Measurements from ENCODE around the gene CSF1. TPM values are rescaled to one million over a fixed set of nuclear protein-coding genes. Genes with fewer than 3 reads are reported as not detected.

Gene CSF1
- total and polyA plus RNA-seq, 2 donors (not counting 1 experiment from before 2014, with no cell fraction given) = 28.6 to 48.9 TPM

DNA sequence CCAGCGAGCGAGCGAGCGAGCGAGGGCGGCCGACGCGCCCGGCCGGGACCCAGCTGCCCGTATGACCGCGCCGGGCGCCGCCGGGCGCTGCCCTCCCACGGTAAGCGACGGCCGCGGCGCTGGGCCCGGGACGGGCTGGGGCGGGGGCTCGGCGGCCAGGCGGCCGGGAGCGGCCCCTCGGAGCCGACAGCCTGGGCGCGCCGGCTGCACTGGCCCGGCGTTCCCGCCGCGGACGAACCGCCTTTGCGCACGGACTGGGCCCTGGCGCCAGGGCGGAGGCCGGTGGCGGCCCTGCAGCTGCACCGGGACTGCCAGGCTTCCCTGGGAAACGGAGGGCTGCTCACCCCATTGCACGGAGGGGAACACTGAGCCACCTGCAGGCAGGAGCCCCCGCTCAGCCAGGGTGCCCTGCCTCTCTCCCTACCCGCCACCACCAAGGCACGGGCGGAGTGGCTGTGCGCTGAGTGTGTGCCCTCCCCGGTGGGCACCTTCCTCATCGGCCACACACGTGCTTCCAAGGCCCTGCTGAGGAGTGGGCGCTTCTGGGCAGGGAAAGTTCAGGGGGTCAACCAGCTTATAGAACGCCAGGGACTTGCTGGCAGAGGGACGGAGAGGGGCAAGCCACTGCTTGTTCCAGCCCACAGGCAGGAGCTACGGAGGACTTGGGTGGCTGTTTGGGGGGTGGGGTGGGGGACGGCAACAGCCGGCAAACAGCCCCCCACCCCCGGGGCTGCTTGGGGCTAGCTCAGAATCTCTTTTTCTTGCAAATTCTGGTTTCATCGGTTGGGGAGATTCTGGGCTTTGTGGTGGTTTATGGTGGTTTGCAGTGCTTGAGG is 532 bp downstream of the CSF1 start:
- Histone ChIP-seq H3K36me3 (ENCODE audit: control insufficient read depth, insufficient read depth, low read length) (peaks cover 6% of the 10 kb centered on the region), H3K4me2 (ENCODE audit: extremely low read depth, insufficient read depth, low read length) (peak overlapping the region; percentile 83), H2AFZ (ENCODE audit: low read length) (peak overlapping the region; percentile 10), H3K79me2 (ENCODE audit: control insufficient read depth, insufficient read depth, low read length) (peaks cover 48% of the 10 kb centered on the region), H3K9me3 (ENCODE audit: control insufficient read depth, insufficient read depth, low read depth, low read length) (no peaks in the 10 kb centered on the region), H3K4me1 (ENCODE audit: control insufficient read depth, extremely low read depth, insufficient read depth, low read length) (peaks cover 14% of the 10 kb centered on the region), H3K27me3 (ENCODE audit: control insufficient read depth, insufficient read depth, low read length) (peaks cover 2% of the 10 kb centered on the region), H3K27ac (ENCODE audit: insufficient read depth, low read length) (peak overlapping the region; percentile 62), H3K4me3 (replicated peaks in 1 of 4; ENCODE audit: control extremely low read depth in 1 of 4, insufficient read depth in 1 of 4, low read depth in 3 of 4, low read length in 4 of 4) (peak overlapping the region; percentile 66 to 95 (median 92)), H3K9ac (ENCODE audit: insufficient read depth, low read length) (peak overlapping the region; percentile 83), H4K20me1 (ENCODE audit: control insufficient read depth, extremely low read depth, insufficient read depth, low read length) (no peaks in the 10 kb centered on the region)
- peak in 1 of 2 donors; percentile 26 for DNase-seq (ENCODE audit: low read depth in 2 of 2)
- TF ChIP-seq CTCF (conservative IDR thresholded peaks at IDR 0.05 in 1 of 2, IDR thresholded peaks at IDR 0.05 in 1 of 2; ENCODE audit: low read depth in 1 of 2, low read length in 2 of 2) (no peak), EZH2 (IDR thresholded peaks at IDR 0.05; ENCODE audit: low read length, missing control alignments) (no peak)

GRCh38 chr1:109912214-109912861 is 1.7 kb downstream of the CSF1 start:
- DNase-seq (ENCODE audit: low read depth in 2 of 2) = no peak
- peaks cover 49% of the 10 kb centered on the region for H3K79me2 ChIP-seq (ENCODE audit: control insufficient read depth, insufficient read depth, low read length)
- no peak overlapping the region for H2AFZ ChIP-seq (ENCODE audit: low read length)
- H4K20me1 ChIP-seq (ENCODE audit: control insufficient read depth, extremely low read depth, insufficient read depth, low read length) = no peaks in the 10 kb centered on the region
- H3K9ac ChIP-seq (ENCODE audit: insufficient read depth, low read length) = peak overlapping the region; percentile 27
- H3K27ac ChIP-seq (ENCODE audit: insufficient read depth, low read length) = no peak overlapping the region
- peaks cover 14% of the 10 kb centered on the region for H3K4me1 ChIP-seq (ENCODE audit: control insufficient read depth, extremely low read depth, insufficient read depth, low read length)
- H3K4me3 ChIP-seq (replicated peaks in 1 of 4; ENCODE audit: control extremely low read depth in 1 of 4, insufficient read depth in 1 of 4, low read depth in 3 of 4, low read length in 4 of 4) = peak overlapping the region; percentile 66 to 95 (median 92)
- peak overlapping the region; percentile 83 for H3K4me2 ChIP-seq (ENCODE audit: extremely low read depth, insufficient read depth, low read length)
- TF ChIP-seq EZH2 (IDR thresholded peaks at IDR 0.05; ENCODE audit: low read length, missing control alignments) (no peak), CTCF (conservative IDR thresholded peaks at IDR 0.05 in 1 of 2, IDR thresholded peaks at IDR 0.05 in 1 of 2; ENCODE audit: low read depth in 1 of 2, low read length in 2 of 2) (no peak)
- peaks cover 12% of the 10 kb centered on the region for H3K36me3 ChIP-seq (ENCODE audit: control insufficient read depth, insufficient read depth, low read length)
- H3K9me3 ChIP-seq (ENCODE audit: control insufficient read depth, insufficient read depth, low read depth, low read length) = no peaks in the 10 kb centered on the region
- H3K27me3 ChIP-seq (ENCODE audit: control insufficient read depth, insufficient read depth, low read length) = peaks cover 2% of the 10 kb centered on the region

DNA sequence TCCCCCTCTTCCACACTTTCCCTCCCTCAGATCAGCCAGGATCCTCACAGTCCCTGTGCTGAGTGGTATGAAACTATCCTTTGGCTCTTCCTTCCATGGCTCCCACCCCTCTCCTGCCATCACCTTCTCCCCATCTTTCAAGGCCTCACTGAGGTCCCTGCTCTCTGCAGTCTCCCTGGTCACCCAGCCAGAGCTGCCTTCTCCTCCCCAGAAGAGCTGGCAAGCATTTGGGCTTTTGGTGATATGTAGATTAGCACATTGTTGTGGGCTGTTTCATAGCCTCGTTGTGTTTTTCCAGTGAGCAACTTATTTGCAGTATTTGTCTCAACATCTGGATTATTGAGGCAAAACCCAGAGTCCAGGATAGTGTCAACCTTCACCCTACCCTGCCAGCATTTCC is 2.2 kb downstream of the CSF1 start:
- Histone ChIP-seq H3K36me3 (ENCODE audit: control insufficient read depth, insufficient read depth, low read length) (peaks cover 14% of the 10 kb centered on the region), H3K79me2 (ENCODE audit: control insufficient read depth, insufficient read depth, low read length) (peaks cover 49% of the 10 kb centered on the region), H3K4me3 (replicated peaks in 1 of 4; ENCODE audit: control extremely low read depth in 1 of 4, insufficient read depth in 1 of 4, low read depth in 3 of 4, low read length in 4 of 4) (peak overlapping the region in 3 of 4 experiments; percentile 66 to 95 (median 91)), H3K27ac (ENCODE audit: insufficient read depth, low read length) (no peak overlapping the region), H2AFZ (ENCODE audit: low read length) (no peak overlapping the region), H3K4me1 (ENCODE audit: control insufficient read depth, extremely low read depth, insufficient read depth, low read length) (peaks cover 17% of the 10 kb centered on the region), H3K27me3 (ENCODE audit: control insufficient read depth, insufficient read depth, low read length) (peaks cover 2% of the 10 kb centered on the region), H3K9ac (ENCODE audit: insufficient read depth, low read length) (no peak overlapping the region), H3K4me2 (ENCODE audit: extremely low read depth, insufficient read depth, low read length) (peak overlapping the region; percentile 83), H4K20me1 (ENCODE audit: control insufficient read depth, extremely low read depth, insufficient read depth, low read length) (no peaks in the 10 kb centered on the region), H3K9me3 (ENCODE audit: control insufficient read depth, insufficient read depth, low read depth, low read length) (no peaks in the 10 kb centered on the region)
- TF ChIP-seq CTCF (conservative IDR thresholded peaks at IDR 0.05 in 1 of 2, IDR thresholded peaks at IDR 0.05 in 1 of 2; ENCODE audit: low read depth in 1 of 2, low read length in 2 of 2) = no peak
- no peak for TF ChIP-seq EZH2 (IDR thresholded peaks at IDR 0.05; ENCODE audit: low read length, missing control alignments)
- peak in 1 of 2 donors; percentile 66 for DNase-seq (ENCODE audit: low read depth in 2 of 2)
